Loucy (cell line): ENCODE measurements around the gene SPTB.

Experiments used
- CTCF ChIP-seq: fragments of 200-600 bp; sonication (generic); conservative IDR thresholded peaks from 2 replicates; pipeline ENCODE4 v1.5.1; 2014; ENCODE audit warnings: mild to moderate bottlenecking, antibody characterized with exemption, low read length
- EZH2phosphoT487 ChIP-seq: fragments of 200-600 bp; IDR thresholded peaks from 2 replicates; pipeline ENCODE4 v1.6.1; 2018; ENCODE audit warnings: antibody characterized with exemption, mild to moderate bottlenecking, moderate library complexity, borderline replicate concordance

GRCh38 chr14:64914237-64915028, 34.7 kb upstream of the SPTB start, which contains the start of gene CHURC1:
- TF ChIP-seq CTCF (no peak), EZH2phosphoT487 (no peak)
